LHCN-M2 (cell line): Measurements from ENCODE around the gene OSR1. TPM values are rescaled to one million over a fixed set of nuclear protein-coding genes. Genes with fewer than 3 reads are reported as not detected.
A peak's percentile ranks its signal among the peaks of the same experiment; 100 is the strongest.

ENCODE experiments used
- DNase-seq: peaks from one replicate; pipeline ENCODE4 v3.0.0-alpha.2; 2012; ENCODE audit warnings: low read depth
- total RNA-seq: library from RNA; depleted of rRNA; stranded (reverse); fragments of >200 nt; gene quantifications from 2 replicates; pipeline ENCODE4 v1.2.3, GENCODE V29; 2014

Gene OSR1
- total RNA-seq, 1 experiment from 2014 or later = 8.6 TPM

DNA sequence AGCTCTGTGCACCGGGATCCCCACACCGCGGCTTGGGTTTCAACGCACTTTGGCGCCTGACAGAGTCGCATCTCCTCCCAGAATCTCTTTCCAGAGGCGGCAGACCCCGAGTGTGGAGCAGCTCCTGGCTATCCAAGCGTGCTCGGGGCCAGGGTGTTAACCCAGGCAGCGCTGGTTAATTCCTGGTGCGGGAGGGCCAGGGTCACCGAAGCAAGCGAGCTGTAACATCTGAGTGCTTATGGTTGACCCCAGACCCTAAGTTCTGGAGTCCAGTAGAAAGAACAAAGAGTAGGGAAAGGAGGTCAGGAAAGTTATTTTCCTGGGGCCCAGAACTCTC is 566 bp upstream of the OSR1 start:
- DNase-seq = no peak

DNA sequence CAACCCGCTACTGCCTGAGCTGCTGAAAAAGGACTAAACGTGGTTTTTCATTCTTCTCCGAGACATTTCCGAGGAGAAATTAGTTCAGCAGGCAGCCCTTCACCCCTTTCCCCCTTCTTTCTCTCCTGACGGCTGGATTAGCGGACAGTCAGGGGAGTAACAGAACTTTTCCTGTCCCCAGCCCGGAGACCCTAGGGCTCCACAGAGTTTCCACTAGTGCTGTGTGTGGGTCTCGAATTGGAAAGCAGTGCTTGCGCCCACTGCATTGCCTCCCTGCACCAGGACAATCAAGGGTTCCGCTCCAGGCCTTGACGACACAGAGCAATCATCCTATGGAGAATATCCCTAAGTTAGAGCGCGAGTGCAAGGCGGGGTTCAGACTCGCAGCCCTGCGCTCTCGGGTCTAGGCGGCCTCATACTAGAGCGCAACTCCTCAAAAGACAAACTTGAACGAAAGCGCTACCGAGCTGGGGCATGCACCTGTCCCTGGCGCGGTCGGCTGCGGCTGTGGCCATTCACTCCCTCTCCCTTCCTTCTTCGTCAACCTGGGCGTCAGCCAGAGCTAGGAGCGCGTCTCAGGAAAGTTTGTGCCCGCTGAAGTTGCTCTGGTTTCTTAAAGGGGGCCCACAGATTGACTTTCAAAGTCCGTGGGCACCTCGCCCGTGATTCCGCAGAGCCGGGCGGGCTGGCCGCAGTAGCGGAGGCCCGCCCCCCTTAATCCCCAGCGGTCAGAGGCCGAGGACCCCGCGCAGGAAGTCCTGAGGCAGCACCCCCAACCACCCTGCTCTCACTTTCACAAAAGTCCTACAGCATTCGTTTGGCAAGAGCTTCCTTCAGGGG is 801 bp downstream of the OSR1 start:
- DNase-seq = peak; percentile 54

DNA sequence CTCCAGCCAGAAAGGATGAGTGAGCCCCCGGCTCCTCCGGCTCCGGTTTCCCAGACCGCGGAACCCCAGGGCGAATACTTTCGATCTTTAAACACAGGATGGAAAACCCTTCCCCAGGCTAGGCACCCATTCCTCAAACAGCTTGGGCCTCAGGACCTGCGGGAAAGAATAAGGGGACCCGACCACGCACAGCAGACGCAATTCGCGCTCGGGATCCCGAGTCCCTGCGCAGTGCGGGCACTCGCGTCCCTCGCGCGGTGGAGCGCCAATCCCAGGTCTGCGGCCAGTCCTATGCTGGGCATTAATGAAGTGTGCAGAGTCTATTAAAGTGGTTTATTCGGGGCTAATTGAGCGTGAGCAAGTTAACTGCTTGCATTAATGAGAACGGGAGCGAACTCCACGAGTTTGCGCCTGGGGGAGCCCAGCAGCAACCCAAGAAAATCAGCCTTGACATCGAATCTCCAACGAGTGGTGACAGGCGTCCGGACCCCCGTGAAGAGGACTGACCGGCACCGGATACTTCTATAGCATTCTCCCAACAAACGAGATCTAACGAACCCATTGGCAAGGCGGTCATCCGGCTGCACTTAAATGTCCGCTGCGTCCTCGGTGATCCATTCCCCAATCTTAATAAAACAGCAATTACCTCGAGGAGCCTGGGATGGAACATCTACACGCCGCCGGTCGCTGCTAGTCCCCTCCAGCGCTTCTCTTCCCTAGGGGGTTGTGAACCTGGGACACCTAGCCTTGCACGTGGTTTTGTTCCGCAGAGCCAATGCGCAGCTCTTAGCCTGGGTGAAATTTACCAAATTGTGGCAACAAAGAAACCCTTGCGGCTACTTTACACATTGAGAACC is 1.6 kb downstream of the OSR1 start:
- DNase-seq = no peak

DNA sequence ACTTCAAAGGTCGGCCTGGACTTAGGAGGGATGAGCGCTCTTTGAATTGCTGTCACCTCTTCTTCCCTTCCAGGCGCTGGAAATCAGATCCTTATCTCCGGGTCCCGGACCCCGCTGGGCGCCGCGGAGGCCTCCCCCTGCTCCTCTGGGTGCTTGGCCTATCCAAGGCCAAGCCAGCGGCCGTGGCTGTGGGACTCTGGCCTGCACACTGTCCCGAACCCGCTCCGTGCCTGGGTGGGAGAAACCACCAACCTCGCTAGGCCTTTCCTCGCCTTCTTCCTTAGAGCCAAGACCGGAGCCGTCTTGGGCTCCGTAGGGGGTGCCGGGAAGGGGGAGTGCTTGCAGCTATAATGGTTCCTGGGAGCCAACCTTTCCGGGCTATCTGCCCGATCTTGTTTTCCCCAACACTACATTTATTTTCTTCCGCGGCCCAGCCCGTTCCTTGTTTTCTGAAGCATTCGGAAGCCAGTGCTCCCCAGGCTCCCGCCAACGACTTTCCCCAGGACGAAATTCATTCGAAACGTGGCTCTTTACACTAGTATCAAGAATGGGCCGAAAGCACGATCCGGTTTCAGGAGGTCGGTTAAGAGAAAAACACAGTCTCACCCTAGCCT is 2.4 kb downstream of the OSR1 start:
- no peak for DNase-seq

DNA sequence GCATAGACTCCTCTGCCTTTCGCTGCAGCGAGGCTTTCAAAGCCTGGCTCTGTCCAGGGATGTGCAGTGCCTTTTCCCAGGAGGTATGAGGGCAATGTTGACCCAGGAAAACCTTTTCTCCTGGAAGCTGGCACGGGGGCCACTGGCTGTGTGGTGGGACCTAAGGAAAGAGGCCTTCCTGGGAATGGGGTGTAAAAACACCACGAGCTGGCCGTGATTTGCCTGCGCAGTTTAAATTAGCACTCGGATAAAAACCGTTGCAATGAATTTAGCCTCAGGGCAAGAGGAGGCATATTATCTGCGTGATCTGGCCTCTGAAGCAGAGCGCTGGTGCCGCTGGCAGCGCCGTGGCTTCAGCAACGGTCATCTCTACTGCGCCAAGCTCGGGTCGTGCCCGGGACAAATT is 3.0 kb downstream of the OSR1 start:
- no peak for DNase-seq

DNA sequence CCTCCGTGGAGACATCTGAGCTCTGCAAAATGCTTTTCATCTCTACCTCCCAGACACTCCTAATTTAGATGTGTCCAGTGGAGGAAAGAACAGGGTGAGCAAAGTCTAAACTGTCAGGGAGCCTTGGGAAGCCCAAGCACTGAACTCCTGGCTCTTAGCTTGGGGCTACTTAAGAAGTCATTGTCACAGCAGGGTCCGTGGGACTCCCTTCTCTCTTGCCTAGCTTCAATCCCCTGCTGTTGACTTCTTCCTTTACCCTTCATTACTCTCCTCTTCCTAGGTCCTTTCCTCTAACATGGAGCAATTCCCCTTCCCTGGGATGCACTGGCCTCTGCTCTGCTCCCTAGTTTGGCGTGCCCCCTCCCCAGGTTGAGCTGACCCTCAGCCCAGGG is 3.4 kb downstream of the OSR1 start:
- no peak for DNase-seq

DNA sequence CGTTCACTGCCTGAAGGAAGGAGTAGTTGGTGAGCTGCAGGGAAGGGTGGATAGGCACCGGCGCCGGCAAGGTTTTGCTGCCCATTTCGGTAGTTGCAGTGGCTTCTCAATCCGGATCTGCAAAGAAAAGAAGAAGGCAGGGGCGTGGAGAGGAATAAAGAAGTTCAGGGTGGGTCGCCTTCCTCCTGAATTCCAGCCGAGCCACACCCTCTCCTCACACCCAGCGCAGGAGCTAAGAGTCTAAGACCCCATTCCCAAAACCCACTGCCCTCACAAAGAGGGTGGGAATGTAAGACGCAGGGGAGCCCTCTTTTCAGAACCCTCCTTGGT is 4.7 kb downstream of the OSR1 start:
- no peak for DNase-seq

DNA sequence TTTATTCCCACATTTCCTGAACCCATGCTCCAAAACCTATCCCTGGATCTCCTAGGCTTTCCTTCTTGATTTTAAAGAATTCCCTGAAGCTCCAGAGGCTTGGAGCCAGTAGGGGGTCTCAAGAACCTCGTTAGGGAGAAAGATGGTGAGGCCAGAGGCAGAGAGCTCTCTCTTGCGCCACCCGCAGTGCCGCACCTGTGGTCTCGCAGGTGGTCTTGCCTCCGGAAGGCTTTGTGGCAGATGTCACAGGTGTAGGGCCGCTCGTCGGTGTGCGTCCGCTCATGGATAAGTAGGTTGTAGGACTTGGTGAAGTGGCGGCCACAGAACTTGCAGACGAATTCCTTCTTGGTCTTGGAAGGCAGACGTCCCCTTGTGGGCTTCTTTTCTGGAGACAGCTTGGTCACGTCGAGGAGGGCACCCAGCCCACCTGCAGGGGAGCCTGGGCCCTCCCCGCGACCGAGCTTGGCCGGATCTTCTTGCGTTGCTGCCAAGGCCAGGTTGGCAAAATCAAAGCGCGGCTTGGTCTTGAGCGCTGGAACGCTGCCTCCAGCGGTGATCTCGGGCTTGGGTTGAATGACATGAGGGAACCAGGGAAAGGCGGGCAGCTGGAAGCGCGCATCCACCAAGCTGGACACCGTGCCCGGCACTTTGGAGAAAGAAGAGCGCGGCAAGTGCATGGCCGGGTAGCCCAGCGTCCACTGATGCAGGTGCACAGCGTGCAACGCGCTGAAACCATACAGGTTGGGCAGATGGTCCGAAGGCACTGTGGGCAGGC is 5.3 kb downstream of the OSR1 start:
- DNase-seq = no peak

DNA sequence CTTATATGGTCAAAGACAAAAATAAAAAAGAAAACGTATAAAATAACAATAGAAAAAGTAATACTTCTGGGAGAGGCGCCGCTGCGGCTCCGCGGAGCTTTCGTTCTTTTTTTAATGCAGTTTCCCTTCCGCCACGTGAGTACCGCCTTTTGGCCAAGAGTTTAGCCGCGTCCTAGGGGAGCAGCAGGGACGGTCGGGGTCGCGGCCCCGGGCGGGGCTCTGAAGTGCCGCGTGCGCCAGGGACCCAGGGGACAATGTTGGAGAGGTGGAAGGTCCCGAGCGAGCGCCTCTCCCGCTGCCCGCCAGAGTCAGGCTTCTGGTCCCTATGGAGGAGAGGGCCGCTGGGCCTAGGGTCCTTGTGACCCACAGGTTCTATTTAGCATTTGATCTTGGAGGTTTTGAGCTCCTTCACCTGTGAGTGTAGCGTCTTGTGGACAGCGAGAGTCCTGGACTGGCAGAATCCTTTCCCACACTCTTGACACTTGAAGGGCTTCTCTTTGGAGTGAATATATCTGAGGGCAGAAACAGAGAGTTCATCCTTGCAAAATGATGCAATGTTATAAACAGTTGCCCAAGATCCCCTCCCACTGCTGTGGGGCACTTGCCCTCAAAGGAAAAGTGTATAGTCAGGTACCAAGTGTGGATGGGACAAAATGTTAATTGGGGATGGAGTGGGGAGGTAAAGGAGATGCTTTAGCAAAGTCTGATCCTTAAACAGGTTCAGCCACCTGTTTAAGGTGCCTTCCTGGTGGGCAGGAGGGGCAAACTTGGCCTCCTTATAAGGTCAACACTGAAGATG is 6.3 kb downstream of the OSR1 start:
- DNase-seq = no peak

DNA sequence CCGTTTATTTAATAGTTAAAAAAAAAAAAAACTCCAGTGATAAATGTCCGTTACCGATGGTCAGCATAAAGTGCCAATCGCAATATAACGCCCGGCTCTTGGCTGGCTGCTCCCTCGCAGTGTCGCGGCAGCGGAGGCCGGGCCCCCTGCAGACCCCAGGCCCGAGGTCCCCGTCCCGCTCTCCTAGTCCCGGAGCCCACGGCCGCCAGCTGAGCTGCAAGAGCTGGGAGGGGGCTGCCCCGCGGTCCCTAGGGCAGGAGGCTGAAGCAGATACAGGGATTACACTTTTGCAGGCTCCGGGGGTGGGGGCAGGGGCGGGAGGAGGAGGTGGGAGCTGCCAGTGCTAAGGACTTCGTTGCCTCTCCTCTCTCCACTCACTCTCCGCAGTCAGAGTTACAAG is 6.9 kb downstream of the OSR1 start:
- DNase-seq = no peak

DNA sequence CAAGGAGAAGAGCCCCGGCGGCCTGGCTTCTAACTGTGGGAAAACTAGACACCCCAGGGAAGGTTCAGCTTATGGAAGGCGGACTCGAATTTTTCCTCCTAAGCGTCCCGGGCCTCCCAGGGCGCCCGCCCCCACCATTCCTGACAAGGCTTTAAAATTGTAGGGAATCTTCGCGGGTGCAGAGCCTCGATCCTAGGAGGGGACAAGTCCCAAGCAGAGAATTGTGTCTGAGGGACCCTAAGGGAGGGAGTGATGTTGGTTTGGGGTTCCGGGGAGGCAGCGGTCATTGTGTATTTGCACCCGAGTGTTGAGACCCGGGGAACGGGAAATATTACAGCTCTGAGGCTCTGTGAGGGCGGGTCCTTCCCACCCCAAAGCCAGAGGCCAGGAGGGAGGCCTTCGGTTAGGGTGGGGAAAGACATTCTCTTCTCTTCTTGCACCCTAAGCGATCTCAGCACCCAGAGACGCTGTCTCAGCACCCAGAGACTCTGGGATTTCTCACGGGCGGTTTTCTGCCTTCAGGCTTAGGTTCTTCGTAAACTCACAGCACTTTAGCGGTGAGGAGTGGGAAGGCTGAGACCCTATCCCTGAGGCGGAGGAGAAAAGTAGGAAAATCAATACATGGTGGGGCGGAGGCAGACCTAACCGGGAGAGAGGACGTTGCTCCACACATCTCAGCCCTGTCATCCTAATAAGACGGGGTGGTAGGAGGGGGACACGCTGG is 7.6 kb downstream of the OSR1 start:
- no peak for DNase-seq

DNA sequence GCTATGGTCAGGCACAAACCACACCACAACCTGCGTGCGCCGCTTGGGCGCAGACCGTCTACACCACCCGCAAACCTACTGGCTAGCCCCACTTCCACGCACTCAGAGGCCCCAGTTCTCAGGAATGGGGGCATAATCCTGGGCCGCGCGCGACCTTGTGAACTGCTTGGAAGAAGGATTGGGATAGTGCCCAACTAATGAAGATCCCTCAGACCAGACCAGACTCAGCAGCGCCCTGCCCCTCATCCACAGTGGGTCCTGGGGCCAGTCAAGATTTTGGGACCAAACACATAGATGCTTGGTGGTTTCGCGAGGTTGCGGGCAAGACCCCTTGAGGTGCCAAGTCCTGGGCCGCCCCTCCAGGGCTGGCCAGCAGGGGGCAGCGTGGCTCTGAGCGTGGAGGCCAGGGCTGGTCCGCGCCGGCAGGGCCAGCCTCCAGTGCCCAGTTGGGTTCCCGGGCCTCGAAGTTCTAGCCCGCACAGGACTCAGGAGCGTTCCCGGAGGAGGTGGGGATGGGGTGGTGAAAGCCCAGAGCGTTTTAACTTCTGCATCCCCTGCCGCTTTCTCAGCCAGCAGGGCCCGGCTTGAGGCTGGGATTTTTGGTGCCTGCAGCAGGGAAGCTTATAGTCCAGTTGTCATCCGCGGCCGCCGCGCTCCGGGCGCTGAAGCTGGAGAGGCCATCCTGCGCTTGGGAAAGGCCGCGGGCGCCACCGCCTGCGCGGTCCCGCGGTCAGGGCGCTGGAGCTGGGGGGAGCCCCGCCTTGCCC is 8.3 kb downstream of the OSR1 start:
- no peak for DNase-seq

DNA sequence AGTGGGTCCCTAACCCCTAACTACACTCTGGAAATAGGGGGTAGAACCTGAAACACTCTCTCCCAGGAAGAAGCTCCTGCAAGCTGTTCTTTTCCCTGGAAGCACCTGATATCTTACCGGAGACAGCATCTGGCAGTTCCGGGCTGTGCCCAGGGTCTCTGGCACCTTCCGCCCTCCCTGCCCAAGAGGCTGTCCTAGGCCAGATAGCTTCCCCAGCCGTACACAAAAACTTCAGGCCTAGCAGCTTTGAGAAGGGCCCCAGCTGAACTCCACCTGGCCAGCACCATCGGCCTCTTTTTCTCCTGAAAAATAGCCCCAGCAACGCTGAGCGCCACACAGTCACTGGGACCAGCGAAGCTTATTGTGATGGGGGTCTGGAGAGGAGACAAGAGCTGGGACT is 9.7 kb downstream of the OSR1 start:
- DNase-seq = no peak

DNA sequence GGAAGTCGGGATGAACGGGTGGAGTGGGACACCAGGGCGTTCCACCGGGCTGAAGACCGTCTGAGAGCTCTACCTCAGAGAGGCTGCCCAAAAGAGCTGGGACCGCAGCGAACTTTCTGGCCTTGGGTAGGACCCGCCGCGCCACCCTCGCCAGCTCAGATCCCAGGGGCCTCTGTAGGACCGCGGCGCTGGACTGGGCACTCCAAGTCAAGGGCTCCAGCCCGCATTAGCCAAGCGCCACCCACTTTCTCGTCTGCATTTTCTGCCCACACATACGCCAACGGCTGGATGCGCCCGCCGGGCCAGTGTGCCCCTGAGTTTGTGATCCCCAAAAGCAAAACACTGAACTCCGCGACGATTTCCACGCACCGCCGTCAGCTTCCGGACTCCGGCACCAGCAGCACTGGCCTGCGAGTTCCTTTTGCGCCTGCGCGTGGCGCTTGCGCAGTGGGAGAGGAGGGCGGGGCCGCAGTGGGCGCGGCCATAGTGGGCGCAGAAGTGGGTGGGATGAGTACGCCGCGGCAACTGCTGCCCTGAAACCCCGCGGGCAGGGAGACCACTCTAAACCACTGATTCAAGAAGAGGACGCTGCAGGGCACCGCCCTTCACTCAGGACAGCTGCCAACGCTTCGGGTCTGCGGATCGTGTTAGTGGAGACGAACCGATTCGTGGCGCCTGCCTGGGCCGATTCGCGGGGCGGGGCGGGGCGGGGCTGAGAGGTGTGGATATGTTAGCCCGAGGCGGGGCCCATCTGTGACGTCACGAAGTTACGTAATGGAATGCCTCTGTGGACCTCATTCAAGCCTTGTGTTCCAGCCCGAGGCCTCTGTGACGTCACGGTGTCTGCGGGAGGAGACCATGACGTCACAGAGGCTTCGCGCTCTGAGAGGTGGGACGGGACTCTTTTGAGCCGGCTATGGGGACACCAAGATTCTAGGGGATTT is 10.5 kb downstream of the OSR1 start:
- DNase-seq = peak; percentile 97

DNA sequence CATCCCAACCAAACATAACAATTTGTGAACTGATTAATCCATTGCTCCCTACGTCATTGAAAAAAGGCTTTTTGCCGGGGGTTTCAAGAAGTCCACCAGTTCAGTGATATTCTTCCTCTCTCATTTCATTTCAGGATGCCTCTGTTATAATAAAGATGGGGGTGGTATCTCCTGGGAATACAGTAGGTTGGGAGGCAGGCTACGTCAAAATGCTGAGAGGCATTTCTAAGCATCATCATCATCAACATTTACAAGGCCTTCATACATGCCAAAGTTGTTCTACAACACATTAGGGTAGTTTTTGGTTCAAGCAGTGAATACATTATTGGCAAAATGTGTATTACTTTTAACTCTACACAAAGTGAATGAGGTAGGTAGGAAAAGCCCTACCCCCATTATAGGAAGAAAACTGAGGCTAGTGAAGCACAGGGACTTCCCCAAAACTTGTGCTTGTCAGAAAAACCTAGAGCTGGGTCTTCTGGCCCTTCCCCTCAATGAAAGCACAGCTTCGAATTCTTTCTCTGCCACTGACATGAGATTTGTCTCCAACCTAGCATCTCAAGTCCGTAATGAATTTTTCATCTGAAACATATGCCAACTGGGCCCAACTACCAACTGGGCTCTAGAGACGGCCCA is 11.3 kb downstream of the OSR1 start:
- DNase-seq = no peak

DNA sequence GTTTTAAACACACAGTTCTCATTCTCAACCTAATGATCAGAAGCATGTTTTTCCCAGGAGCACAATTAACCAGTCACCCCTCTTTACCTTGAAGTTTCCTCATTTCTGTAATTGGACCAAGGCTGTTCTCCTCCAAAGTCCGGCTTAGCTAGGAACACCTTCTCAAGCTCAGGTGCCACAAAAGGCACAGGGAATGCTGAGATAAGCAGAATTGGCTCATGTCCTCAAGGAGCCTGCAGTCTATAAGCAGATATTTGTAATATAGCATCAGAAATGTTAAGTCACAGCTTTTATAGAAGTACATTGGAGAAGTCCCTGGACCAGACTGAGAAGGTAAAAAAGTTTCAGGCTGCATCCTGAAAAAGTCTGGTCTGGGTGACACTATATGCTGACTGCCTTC is 20.7 kb downstream of the OSR1 start:
- DNase-seq = no peak

DNA sequence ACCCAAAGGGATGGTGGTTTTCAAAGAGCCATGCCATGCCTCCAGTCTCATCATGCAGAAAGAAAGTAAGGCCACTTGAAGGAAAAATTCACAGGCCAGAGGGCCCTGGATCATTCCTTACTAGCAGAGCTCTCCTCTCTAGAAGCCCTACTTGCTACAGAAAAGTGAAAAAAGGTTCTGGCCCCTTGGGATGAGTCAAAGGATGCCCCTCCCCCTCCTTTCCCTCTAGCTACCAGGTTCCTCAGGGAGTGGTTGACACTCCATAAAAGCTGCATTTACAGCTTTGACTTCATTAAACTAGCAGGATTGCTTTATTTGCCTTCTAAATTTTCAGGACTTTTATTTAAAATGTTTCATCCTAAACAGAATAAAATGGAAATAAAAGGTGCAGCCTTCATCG is 21.2 kb downstream of the OSR1 start:
- no peak for DNase-seq

DNA sequence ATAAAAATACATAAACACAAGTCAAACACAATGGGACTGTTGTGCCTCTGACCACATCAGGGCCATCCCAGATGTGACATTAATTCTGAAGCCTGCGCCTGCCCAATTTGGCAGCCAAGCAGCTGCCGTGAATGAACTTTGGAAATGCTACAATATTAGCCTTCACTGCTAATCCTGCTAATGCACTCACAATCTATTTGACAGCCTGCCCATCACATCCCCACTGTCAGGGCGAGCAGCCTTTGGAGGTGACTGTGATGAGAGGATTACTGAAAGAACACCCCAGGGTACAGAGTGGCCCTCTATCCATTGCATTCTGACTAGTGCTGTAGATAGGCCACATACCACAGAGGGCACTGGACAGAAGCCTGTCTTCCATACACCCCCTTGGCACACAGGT is 21.6 kb downstream of the OSR1 start:
- DNase-seq = no peak
